Measurements from ENCODE around the gene SFXN3.

- no peak for TF ChIP-seq CTCF (IDR thresholded peaks at IDR 0.05)
- TF ChIP-seq POLR2A (IDR thresholded peaks at IDR 0.05): no peak
These were observed 15.6 kb downstream of the SFXN3 start for GRCh38 chr10:101046332-101047238.
